WTC11 (cell line): ENCODE data around the gene PRPH. TPM values are rescaled to one million over a fixed set of nuclear protein-coding genes. Genes with fewer than 3 reads are reported as not detected.

Experiments used
- ATAC-seq: fragments of 200-7000 bp; cut with Tn5 transposase; 2 replicates; pipeline ENCODE4 v1.10.0; 2021; ENCODE audit warnings: mild to moderate bottlenecking, moderate library complexity
- CTCF ChIA-PET: fragments of 300-600 bp; sonication (Branson Sonifier 250); formaldehyde crosslinking; loops from one replicate; lab custom pipeline; 2021; ENCODE audit warnings: antibody characterized with exemption; lab: Charles Lee
- POLR2A ChIA-PET: fragments of 350-600 bp; sonication (Branson Sonifier 250); formaldehyde crosslinking; loops from one replicate; lab custom pipeline; 2021; ENCODE audit warnings: antibody characterized with exemption; lab: Charles Lee
- DNase-seq: peaks from one replicate; pipeline ENCODE4 v3.0.0; 2021; ENCODE audit warnings: low spot score
- H3K27ac Mint-ChIP-seq: 2 replicates; pipeline ENCODE4 v1.8.0; 2021; ENCODE audit warnings: mixed read lengths
- H3K27me3 Mint-ChIP-seq: 2 replicates; pipeline ENCODE4 v1.8.0; 2021; ENCODE audit warnings: low read depth, mild to moderate bottlenecking, moderate library complexity, mixed read lengths
- H3K36me3 Mint-ChIP-seq: 2 replicates; pipeline ENCODE4 v1.8.0; 2021; ENCODE audit warnings: mixed read lengths
- H3K4me1 Mint-ChIP-seq: 2 replicates; pipeline ENCODE4 v1.8.0; 2022; ENCODE audit warnings: mixed read lengths
- H3K4me3 Mint-ChIP-seq: 2 replicates; pipeline ENCODE4 v1.8.0; 2021; ENCODE audit warnings: mild to moderate bottlenecking, moderate library complexity, mixed read lengths
- H3K9me3 Mint-ChIP-seq: 2 replicates; pipeline ENCODE4 v1.8.0; 2021; ENCODE audit warnings: mixed read lengths
- ARID4B ChIP-seq: sonication (generic); formaldehyde crosslinking; IDR thresholded peaks from 2 replicates; pipeline ENCODE4 v1.8.0; 2023; ENCODE audit warnings: missing genetic modification reagents, mild to moderate bottlenecking, borderline replicate concordance
- E2F1 ChIP-seq: sonication (generic); formaldehyde crosslinking; IDR thresholded peaks from 2 replicates; pipeline ENCODE4 v1.8.0; 2022; ENCODE audit warnings: mild to moderate bottlenecking, missing genetic modification reagents
- E2F4 ChIP-seq: sonication (generic); formaldehyde crosslinking; IDR thresholded peaks from 2 replicates; pipeline ENCODE4 v1.8.1; 2022; ENCODE audit warnings: low read depth, mild to moderate bottlenecking, moderate library complexity, missing genetic modification reagents, borderline replicate concordance
- ESRRA ChIP-seq: sonication (generic); formaldehyde crosslinking; IDR thresholded peaks from 2 replicates; pipeline ENCODE4 v1.8.1; 2022; ENCODE audit warnings: mild to moderate bottlenecking, missing genetic modification reagents, borderline replicate concordance
- ETV6 ChIP-seq: sonication (generic); formaldehyde crosslinking; IDR thresholded peaks from 2 replicates; pipeline ENCODE4 v1.8.1; 2022; ENCODE audit warnings: mild to moderate bottlenecking, missing genetic modification reagents
- NFYB ChIP-seq: sonication (generic); formaldehyde crosslinking; conservative IDR thresholded peaks from 2 replicates; pipeline ENCODE4 v1.8.0; 2022; ENCODE audit warnings: low read depth, missing genetic modification reagents
- PREB ChIP-seq: sonication (generic); formaldehyde crosslinking; IDR thresholded peaks from 2 replicates; pipeline ENCODE4 v1.8.1; 2022; ENCODE audit warnings: mild to moderate bottlenecking, missing genetic modification reagents, moderate library complexity, borderline replicate concordance
- SMAD4 ChIP-seq: sonication (generic); formaldehyde crosslinking; IDR thresholded peaks from 2 replicates; pipeline ENCODE4 v1.8.0; 2022; ENCODE audit warnings: mild to moderate bottlenecking, missing genetic modification reagents
- ZNF219 ChIP-seq: sonication (generic); formaldehyde crosslinking; IDR thresholded peaks from 2 replicates; pipeline ENCODE4 v1.8.0; 2023; ENCODE audit warnings: missing genetic modification reagents, mild to moderate bottlenecking, borderline replicate concordance
- ZNF671 ChIP-seq: fragments of 250-450 bp; sonication (Bioruptor Pico); IDR thresholded peaks from 2 replicates; pipeline ENCODE4 v1.8.0; 2021; ENCODE audit warnings: mild to moderate bottlenecking
- total RNA-seq: library from RNA; stranded (reverse); gene quantifications from 3 replicates; pipeline ENCODE4 v1.2.3, GENCODE V29; 2021
- TF ChIP-seq, protein P1 (sequence below): fragments of 250-450 bp; sonication (Bioruptor Pico); IDR thresholded peaks from 2 replicates; pipeline ENCODE4 v1.9.0; 2021; ENCODE audit warnings: mild to moderate bottlenecking
- TF ChIP-seq, protein P2 (sequence below): sonication (generic); formaldehyde crosslinking; IDR thresholded peaks from 2 replicates; pipeline ENCODE4 v1.8.1; 2023; ENCODE audit warnings: mild to moderate bottlenecking, missing genetic modification reagents, moderate library complexity
- TF ChIP-seq, protein P3 (sequence below): sonication (generic); formaldehyde crosslinking; IDR thresholded peaks from 2 replicates; pipeline ENCODE4 v1.8.0; 2022; ENCODE audit warnings: mild to moderate bottlenecking, missing genetic modification reagents
- TF ChIP-seq, protein P4 (sequence below): fragments of 250-450 bp; sonication (Bioruptor Pico); IDR thresholded peaks from 2 replicates; pipeline ENCODE4 v2.1.2; 2022; ENCODE audit warnings: mild to moderate bottlenecking, moderate library complexity

Gene PRPH
- total RNA-seq, 1 experiment from 2014 or later, result 2.4 TPM

DNA sequence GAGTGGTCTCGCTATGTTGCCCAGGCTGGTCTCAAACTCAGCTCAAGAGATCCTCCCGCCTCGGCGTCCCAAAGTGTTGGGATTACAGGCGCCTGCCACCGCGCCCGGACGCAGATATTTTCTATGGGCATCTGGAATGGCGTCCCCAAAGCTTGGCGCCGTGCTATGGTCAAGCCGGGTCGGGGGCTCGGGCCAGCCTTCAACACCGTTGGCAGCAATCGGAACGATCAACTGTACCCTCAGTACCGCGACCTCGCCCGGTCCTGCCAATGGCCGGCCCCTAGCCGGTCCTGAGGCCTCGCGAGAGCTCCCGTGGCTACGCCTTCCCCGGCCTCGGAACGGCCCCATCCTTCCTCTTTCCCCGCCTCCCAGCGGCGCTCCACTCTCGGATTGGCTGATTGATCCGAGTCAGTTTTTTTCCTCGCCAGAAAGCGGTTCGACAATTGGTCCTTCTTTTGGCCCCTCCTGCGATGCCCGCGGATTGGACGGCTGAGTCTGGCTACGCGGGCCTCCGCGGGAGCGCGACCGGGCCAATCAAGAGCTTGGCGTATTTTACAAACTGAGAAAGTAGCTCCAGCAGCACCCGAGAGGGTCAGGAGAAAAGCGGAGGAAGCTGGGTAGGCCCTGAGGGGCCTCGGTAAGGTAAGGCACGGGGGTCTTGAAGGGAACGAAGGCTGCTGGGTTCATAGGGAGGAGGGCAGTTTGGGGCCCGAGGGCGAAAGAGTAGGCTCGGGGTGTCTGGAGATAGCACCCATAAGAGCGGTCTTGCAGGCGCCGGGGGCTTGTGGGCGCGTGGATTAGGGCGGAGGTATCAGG, 28.0 kb downstream of the PRPH start, which contains the start of gene TROAP (continued):
- TF ChIP-seq E2F4 (CRISPR knock-in tag) (peak; percentile 94), SMAD4 (CRISPR knock-in tag) (no peak)

- ATAC-seq (no peak), DNase-seq (no peak)
- Mint-ChIP-seq H3K4me1 (peaks cover 15% of the 10 kb centered on the region), H3K27me3 (peaks cover 15% of the 10 kb centered on the region), H3K36me3 (peaks cover 17% of the 10 kb centered on the region), H3K9me3 (no peaks in the 10 kb centered on the region), H3K27ac (peak overlapping the region; percentile 51), H3K4me3 (peak overlapping the region; percentile 99)
- ChIA-PET POLR2A (interaction anchor here (0.9 to 2.0 kb wide), 6 partner anchors 9 to 43 kb away, joined by 3 to 19 read pairs (median 5); partner anchors contain the start of genes PRPH and SPATS2), CTCF (interaction anchor here (0.8 to 4.8 kb wide), 17 partner anchors 9 to 345 kb away, joined by 3 to 77 read pairs (median 5); partner anchors contain the start of genes C1QL4, DNAJC22, PRPH and SPATS2)
- 0 out of 2 replicates have a peak, but pooled peaks have one; percentile 31 for TF ChIP-seq E2F1 (CRISPR knock-in tag)
- TF ChIP-seq NFYB (CRISPR knock-in tag), result no peak
- 0 out of 2 replicates have a peak, but pooled peaks have one; percentile 36 for TF ChIP-seq ARID4B (CRISPR knock-in tag)
- TF ChIP-seq, protein P1, sequence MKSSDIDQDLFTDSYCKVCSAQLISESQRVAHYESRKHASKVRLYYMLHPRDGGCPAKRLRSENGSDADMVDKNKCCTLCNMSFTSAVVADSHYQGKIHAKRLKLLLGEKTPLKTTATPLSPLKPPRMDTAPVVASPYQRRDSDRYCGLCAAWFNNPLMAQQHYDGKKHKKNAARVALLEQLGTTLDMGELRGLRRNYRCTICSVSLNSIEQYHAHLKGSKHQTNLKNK (CRISPR knock-in tag), result no peak
- no peak for TF ChIP-seq ETV6
- TF ChIP-seq, protein P2, sequence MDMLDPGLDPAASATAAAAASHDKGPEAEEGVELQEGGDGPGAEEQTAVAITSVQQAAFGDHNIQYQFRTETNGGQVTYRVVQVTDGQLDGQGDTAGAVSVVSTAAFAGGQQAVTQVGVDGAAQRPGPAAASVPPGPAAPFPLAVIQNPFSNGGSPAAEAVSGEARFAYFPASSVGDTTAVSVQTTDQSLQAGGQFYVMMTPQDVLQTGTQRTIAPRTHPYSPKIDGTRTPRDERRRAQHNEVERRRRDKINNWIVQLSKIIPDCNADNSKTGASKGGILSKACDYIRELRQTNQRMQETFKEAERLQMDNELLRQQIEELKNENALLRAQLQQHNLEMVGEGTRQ (CRISPR knock-in tag), result no peak
- no peak for TF ChIP-seq ZNF219 (CRISPR knock-in tag)
- TF ChIP-seq, protein P3, sequence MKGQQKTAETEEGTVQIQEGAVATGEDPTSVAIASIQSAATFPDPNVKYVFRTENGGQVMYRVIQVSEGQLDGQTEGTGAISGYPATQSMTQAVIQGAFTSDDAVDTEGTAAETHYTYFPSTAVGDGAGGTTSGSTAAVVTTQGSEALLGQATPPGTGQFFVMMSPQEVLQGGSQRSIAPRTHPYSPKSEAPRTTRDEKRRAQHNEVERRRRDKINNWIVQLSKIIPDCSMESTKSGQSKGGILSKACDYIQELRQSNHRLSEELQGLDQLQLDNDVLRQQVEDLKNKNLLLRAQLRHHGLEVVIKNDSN (CRISPR knock-in tag), result no peak
- peak; percentile 54; the same call in 1 of the 2 replicates for TF ChIP-seq PREB (CRISPR knock-in tag)
- TF ChIP-seq, protein P4, sequence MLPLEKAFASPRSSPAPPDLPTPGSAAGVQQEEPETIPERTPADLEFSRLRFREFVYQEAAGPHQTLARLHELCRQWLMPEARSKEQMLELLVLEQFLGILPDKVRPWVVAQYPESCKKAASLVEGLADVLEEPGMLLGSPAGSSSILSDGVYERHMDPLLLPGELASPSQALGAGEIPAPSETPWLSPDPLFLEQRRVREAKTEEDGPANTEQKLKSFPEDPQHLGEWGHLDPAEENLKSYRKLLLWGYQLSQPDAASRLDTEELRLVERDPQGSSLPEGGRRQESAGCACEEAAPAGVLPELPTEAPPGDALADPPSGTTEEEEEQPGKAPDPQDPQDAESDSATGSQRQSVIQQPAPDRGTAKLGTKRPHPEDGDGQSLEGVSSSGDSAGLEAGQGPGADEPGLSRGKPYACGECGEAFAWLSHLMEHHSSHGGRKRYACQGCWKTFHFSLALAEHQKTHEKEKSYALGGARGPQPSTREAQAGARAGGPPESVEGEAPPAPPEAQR (CRISPR knock-in tag), result no peak
- TF ChIP-seq ESRRA, result 0 out of 2 replicates have a peak, but pooled peaks have one; percentile 25
- no peak for TF ChIP-seq ZNF671 (CRISPR knock-in tag)
Observed at GRCh38 chr12:49323524-49324097, 28.7 kb downstream of the PRPH start.
